HG03354 (cell line): Measurements from ENCODE around the gene ATP5MG.
A peak's percentile ranks its signal among the peaks of the same experiment; 100 is the strongest.

ENCODE experiments used
- ATAC-seq: cut with Tn5 transposase; IDR thresholded peaks from one replicate; pipeline ENCODE4 v1.9.1; 2021; ENCODE audit warnings: mild to moderate bottlenecking; ENCODE audit not compliant: unreplicated experiment, poor library complexity, severe bottlenecking

ATP5MG gene

DNA sequence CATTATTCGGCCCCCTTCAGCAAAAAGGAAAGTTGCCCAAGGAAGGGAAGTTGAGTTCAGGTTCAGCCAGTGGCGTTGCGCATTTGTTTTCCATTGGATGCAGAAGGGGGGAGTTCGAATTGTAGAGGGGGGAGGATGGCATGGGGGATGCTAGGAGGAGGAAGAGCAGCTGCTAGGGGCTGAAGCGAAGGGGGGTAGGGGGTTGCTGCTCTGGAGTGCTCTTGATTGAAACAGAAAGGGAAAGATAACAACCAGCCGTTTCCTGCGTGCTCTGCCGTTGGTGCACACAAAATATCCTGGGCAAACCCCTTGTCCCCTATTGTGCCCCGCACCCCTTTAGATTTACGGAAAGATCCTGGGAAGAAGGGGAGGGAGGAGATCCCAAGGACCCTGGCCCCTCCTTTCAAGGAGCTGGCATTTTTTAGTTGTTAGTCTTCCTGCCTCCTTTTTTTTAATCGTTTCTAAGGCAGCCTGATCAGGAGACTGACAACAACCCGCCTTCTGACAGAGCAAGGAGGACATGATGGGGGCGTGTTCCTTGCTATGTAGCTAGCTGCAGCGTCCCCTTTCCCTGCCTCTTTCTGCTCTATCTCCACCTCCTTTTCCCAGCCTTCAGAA lies 37.0 kb downstream of the ATP5MG start:
- peak; percentile 26 for ATAC-seq

DNA sequence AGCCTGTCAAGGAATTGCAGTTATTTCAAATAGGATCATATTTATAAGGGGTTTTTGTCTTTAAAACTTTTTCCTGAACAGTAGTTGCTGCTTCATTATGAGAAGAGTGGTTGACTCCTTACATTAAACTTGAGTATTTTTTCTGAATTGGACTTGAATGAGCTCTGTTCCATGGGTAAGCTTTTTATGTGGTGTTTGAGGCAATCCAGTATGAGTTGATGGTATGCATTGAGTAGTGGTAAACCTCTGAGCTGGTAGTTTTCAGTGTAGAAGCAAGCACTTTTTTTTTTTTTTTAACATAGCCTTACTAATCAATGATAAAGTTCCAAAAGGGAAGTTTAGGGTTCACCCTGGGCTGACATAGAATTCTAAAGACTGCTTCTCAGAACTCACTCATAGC lies 38.2 kb downstream of the ATP5MG start:
- ATAC-seq: no peak

DNA sequence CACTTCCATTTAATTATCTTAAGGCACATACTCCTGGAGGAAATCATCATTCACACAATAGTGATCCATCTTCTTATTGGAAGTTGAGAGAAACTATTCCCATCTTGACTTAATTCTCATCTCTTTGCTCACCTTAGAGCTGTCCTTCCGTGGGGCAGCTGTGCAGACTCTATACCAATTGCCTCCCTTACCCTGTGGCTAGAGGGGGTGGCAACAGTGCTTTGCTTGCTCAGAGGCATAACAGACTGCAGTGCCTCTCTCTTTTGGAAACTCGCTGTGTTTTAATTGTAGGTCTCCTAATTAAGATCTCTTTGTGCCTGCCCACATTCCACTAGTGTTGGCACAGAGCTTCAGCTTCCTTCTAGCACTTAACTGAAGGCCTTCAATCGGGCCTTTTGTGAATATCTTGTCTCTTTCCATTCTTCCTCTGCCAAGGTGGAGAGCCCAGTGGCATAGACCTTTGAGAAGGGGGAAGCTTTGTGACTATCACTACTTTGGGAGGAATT lies 40.4 kb downstream of the ATP5MG start:
- no peak for ATAC-seq

DNA sequence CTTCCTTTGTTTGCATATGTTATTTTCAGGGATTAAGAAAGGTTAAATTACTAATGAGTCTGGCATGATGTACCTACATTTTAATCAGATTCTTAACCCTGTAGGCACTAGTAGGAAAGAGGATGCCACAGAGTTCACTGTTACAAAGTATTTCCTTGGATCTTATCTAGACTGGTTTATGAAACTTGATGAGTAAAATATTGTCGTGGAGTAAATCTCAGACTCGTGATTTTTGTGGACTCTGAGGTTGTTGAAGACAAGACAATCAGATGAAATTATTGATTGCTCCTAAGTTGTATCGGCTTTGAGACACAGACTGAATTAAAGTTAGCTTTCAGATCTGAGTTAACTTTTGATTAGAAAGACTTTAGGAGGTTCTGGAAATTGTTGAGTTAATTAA lies 40.9 kb downstream of the ATP5MG start:
- ATAC-seq: no peak

DNA sequence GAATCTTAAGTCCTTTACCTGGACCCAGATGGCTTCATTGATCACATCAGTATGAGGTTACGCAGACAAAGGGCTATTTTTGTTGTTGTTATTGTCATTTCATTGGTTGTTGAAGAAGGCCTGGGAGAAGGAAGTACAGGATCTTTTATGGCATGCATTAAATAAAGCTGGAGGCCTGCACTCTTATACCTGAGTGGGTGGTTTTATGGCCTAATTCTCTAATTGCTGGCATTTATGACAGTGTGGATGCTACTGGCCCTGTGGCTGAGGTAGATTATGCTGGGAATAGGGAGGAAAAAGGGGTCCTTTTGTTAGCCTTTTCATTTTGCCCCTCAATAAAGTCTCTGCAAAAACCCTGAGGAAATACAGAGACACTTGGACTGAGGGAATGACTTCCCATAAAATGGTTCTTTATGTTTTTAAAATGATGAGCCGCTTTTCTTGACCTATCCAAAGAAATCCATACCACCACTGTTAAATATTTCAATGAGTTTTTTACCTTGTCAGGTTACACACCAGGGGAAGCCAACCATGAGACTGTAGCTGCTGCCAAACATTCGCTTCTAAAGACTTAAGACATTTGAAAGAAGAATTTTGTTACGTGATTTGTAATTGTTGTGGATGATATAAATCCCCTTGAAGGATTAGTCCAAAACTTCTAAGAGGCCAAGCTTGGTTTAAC lies 41.6 kb downstream of the ATP5MG start:
- ATAC-seq: no peak

DNA sequence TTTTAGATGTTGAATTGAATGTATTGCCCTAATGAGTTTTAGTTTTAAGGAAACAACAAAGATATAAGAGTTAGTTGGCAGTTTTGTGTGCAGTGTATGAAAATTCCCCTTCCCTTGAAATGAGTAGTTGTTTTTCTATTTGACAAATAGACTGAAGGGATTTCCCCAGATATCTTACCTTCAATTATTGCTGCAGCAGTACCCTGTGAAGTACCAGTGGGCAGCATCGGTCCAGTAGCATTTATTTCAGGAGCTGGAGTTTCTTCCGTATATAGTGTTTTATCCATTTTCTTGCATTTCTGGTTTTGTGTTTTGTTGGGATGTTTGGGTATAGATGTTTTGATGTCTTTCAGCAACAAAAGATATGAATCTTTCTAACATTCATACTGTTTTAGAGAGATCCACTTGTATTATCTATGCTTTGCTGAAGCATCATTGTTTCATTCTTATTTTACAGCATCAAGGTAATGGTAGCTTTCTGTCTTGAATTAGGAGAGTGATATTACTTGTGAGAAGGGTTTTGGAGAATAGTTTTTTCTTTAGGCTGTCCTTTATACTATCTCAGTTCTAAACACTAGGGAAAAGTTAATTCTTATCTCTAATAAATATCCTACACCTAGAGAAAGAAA lies 42.3 kb downstream of the ATP5MG start:
- no peak for ATAC-seq

DNA sequence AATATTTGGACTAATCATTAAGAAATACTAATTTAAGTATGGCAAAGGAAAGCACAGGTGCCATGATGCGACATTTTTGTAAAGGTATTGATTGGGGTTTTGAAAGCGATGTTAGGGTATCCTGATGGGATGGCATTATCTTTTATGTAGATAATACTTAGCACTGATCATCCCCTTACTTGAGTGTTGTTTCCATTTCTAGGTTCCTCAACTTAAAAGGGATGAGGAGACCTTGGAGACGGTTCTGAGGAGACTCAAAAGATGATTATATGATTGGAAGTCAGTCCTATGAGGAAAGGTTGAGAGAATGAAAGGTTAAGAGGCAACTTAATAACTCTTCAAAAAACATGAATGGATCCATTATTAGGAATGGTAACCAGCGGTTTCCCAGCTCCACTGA lies 46.0 kb downstream of the ATP5MG start:
- ATAC-seq: no peak

DNA sequence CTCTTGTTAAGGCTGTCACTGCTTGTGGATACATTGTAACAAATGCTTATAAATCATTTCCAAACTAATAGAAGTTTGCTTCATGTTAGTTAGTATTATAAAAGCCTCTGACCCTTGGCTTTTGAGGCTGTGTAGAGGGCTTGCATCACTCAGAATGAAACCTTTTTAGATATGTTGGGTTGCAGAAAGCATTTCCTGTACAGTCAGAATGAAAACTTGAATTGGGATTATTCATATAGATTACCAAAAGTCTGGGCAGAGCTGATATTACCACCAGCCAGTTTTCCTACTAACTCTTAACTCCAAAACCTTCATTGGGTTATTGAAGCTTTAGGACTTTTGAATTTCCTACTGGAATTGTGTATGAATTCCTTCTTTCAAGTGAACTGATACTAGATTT lies 46.9 kb downstream of the ATP5MG start:
- ATAC-seq: peak; percentile 86

DNA sequence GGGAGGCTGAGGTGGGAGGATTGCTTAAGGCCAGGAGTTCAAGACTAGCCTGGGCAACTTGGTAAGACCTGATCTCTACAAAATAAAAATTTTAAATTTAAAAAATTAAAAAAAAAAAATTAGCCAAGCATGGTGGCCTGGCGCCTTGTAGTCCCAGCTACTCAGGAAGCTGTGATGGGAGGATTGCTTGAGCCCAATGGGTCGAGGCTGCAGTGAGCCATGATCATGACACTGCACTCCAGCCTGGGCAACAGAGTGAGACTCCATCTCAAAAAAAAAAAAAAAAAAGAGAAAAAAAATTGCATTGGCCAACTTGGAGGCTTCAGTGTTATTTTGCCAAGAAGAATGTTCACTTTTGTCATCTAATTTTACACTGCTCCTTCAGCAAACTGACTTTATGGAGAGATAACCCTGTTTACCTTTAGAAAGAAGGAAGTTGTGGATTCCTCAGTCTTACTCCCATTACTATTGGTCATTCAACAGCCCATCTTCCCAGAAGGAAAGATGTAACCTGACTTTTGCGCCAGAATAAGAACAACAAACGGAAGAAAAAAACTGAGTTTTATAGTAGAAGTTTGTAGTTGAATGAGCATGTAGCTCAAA lies 48.0 kb downstream of the ATP5MG start:
- ATAC-seq: no peak

DNA sequence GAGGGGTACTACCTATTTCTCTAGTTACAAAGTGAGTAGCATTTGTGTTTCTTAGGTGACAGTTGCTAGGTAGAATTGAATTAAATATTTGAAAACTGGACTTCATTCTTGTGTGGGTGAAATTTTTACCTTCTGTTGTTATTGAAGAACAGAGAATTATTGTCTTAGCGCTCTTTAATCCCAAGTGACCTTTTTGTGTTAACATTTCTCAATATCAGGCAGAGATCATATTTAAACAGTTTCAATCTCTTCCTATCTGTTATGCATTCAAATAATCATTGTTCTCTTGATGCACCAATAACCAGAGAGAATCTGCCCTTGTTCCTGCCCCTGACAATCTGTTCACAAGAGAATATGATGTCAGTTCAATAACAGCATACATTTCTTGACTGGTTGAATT lies 49.0 kb downstream of the ATP5MG start:
- no peak for ATAC-seq
